Fibroblast of gingiva (primary cell): ENCODE results near the gene PITPNB.

ENCODE experiments used
- DNase-seq: peaks from one replicate; pipeline ENCODE4 v3.0.0-alpha.2; 2011; ENCODE audit warnings: low read depth

Gene PITPNB

GRCh38 chr22:27880778-27881394, 38.2 kb downstream of the PITPNB start:
- peak; percentile 79 for DNase-seq

DNA sequence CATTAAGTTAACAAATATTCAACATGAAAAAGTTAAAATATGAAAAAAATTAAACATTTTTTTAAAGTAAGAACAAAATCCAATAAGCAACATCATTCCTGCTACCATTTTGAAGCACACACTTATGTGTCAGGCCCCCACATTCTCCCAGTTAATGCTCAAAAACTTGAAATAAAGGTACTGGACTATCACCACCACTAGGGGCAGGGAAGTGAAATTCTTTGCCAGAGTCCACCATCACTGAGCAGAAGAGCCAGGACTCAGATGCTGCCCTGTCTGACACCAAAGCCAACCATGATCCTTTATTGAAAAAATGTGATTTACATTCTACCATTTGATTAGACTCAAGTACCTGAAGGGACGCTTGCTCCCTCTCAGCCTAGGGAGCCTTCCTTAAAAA, 39.1 kb downstream of the PITPNB start:
- DNase-seq, result peak; percentile 34

DNA sequence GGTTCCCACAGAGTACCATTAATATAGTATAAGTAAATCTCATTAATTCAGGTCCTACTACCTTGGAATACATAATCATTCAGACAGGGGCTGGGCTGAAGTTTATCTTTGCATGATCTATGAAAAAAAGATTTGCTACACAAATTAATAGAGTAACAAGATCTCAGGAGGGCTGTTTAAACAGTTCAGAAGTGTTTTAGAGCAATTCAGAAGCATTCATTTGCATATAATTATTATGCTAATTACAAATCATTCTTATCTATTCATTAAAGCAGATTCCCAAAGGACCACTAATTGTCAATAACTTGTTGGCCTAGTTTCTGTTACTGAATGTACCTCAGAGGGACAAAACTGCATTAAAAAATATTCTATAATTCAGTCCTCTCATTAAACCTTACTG, 40.5 kb downstream of the PITPNB start:
- no peak for DNase-seq

GRCh38 chr22:27877501-27877900, 41.6 kb downstream of the PITPNB start:
- no peak for DNase-seq

- DNase-seq, result peak; percentile 84
These were observed 42.4 kb downstream of the PITPNB start for GRCh38 chr22:27876684-27877083.

- DNase-seq, result no peak
These were observed 43.1 kb downstream of the PITPNB start for GRCh38 chr22:27875951-27876350.

- no peak for DNase-seq
These were observed 44.3 kb downstream of the PITPNB start for GRCh38 chr22:27874764-27875163.

- DNase-seq, result no peak
These were observed 44.9 kb downstream of the PITPNB start for GRCh38 chr22:27874185-27874584.

DNA sequence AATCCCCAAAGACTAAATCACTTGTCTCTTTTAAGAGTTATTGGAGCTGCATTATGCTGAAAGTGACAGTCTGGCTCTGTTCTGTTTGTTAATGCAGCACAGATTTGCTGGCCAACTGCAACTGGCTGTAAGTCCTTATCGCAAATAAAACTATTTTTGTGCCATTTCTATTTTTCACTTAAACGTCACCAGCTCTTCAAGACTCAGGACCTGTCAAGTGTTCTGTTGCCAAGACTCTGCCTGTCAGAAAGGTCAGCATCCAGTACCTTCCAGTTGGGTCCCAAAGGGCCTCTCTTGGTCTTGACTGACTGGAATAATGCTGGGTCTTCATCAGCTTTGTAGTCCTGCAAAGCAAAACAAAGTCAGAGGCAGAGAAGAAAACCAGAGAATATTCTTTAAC, 45.6 kb downstream of the PITPNB start:
- peak; percentile 29 for DNase-seq

- no peak for DNase-seq
These were observed 46.6 kb downstream of the PITPNB start for GRCh38 chr22:27872488-27872887.

- no peak for DNase-seq
These were observed 47.6 kb downstream of the PITPNB start for GRCh38 chr22:27871306-27872014.

- DNase-seq, result no peak
These were observed 48.5 kb downstream of the PITPNB start for GRCh38 chr22:27870234-27871191.

GRCh38 chr22:27868732-27869282, 50.2 kb downstream of the PITPNB start:
- no peak for DNase-seq

DNA sequence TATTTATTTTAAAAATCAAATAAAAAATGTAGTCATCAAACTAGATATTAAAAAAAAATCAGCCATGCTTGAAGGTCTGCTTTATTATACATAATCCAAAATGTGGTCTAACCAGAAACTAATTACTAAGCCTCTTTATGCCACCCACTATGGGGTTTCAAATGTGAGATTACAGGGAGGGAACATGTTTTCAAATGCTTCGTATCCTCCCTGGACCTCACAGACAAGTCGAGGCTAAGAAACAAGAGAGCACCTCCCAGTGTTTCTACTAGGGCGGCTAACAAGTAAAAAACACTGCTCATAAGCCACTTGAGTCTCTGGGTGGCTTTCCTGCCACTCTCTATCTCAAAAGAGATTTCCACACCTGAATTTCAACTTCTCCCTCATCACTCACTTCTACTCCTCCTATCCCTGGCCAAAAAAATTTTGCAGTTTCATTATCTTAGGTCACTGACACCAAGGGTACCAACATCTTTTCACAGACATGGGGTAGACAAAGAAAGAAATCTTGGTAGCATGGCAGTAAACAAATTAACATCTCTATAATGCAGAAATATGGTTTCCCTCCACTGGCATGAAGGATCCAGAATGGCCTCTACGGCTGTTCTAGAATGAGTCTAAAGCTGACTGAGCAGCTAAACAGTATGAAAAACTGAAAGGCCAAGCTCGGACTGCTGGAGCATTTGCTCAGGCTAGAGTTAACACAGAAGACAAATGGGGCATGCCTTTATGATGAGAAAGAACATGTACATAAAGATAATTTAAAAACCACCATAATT, 50.9 kb downstream of the PITPNB start:
- DNase-seq, result no peak

DNA sequence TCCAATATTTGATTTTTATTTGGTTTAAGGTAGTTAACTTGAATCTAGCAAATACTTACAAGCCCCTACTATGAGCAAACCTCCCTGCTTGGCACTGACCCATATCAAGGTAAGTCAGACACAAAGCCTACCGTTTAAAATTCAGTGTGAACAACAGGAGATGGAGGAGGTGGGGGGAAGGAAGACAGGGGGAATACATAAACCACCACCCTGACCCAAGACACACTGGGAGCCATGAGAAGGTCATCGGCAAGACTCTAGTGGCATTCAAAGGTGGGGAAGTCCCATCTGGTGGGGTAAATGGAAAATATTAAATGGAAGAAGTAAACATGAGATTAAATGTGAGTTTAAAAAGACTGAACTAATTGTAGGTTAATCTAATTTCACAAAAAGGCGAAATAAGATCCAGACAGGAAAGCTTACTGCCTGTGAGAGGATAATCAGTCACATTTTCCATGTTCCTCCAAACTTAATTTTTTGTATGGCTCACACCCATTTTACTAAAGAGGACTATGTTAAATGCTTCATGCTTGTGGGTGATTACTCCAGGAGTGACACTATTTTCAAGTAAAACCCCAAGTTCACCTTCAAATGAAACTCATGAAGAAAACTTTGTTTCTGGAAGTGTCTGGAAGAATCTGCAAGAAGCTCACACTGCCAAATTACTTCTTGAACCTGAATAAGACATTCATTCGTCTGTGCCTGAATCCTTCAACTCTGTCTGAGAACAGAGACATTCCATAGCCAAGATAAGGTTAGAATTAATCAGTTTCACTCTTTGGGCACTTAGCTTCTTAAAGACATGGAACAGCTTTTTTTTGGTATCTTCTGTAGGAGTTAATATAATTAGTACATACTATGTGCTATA, 51.7 kb downstream of the PITPNB start:
- peak; percentile 46 for DNase-seq

- DNase-seq, result peak; percentile 98
These were observed 52.6 kb downstream of the PITPNB start for GRCh38 chr22:27866135-27867084.

DNA sequence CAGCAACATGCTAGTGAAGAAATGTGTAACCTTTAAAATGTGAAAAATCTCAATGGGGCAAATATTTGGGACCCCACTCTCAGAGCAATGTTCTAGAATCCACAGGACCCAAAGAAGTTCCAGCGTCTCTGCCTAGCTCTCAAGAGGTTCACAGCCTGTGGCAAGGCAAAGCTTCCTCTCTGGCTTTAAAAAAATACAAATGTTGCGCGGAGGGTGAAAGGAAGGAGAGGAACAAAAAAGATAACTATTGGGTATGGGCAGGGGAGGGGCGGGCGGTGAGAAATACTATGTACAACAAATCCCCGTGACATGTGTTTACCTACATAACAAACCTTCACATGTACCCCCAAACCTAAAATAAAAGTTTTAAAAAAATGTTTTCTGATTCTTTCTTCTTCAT, 53.6 kb downstream of the PITPNB start:
- no peak for DNase-seq

- peak; percentile 59 for DNase-seq
These were observed 55.5 kb downstream of the PITPNB start for GRCh38 chr22:27863556-27863955.

DNA sequence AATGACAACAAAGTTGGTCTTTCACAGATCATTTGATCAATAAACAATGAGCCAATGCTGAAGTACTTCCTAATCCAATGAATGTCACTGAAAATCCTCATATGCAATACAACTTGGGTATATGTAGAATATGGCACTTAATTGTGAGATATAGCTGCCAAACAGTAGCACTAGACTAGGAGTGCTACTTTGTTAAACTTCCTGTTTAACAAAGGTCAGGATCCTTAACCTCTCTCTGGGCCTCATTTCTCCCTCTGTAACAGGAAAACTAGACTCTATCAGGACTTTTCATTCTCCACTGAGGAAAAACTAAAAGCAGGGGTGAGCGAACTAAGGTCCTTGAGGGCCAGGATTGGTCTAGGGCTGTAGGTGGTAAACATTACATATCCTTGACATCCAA, 56.1 kb downstream of the PITPNB start:
- no peak for DNase-seq
